Measurements from ENCODE around the gene ADI1.

DNA sequence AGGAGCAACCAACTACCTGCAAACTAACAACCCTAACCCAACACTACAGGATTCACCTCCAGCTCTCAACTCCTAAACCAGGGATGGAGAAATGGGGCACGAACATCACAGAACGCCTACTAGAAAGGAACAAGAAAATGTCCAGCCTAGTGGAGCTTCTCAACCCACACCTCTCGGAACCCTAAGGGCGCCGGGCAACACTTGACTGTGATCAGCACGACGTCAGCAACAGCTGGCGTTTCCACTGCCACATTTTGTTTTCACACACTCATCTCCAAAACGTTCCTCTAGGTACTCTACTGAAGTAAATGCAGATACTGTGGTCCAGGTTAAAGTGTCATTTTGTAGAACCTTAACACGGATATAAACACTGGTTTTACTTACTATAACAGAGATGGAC lies 34.6 kb upstream of the ADI1 start:
- no peak for TF ChIP-seq YY1 (IDR thresholded peaks at IDR 0.05; ENCODE audit: insufficient read depth, insufficient read length)
- TF ChIP-seq SUZ12 (IDR thresholded peaks at IDR 0.05; ENCODE audit: extremely low read depth, insufficient read depth, insufficient read length): no peak
- no peak for TF ChIP-seq ZNF274 (IDR thresholded peaks at IDR 0.05; ENCODE audit: low read depth, low read length)

Measured in NT2/D1 (cell line).